Muscle of back (tissue), 13 donors: ENCODE measurements around the gene SMIM15. TPM values are rescaled to one million over a fixed set of nuclear protein-coding genes. Genes with fewer than 3 reads are reported as not detected.
"Not testable (repeated sequence)": the region's sequence is repeated elsewhere in the genome, so short reads cannot be mapped to it uniquely, and the experiment has no call there.

Experiments used
- DNase-seq, 3 donors: peaks; one replicate each; pipeline versions ENCODE4 v3.0.0 to v3.0.0-alpha.2; 2013
- long read RNA-seq, 9 donors: transcript quantifications; one replicate each; lab custom pipeline, GENCODE V29; 2026
- polyA plus RNA-seq, 10 donors: library from polyadenylated mRNA; unstranded; fragments of 120-200 nt; gene quantifications; one replicate each; pipeline ENCODE4 v1.2.1, GENCODE V29; 2013; ENCODE audit not compliant: insufficient read length in 10 of 10

SMIM15 gene, protein sequence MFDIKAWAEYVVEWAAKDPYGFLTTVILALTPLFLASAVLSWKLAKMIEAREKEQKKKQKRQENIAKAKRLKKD
- 10 to 100 TPM; 31.9 to 43.2 (median 35.1) TPM for polyA plus RNA-seq
- long read RNA-seq, donor 1, transcript SMIM15-201 (3 exons, 2,889 nt), result major isoform, 25 of 25 reads
- long read RNA-seq, donor 1, partial matches to known transcripts, result 0 of 25 reads
- long read RNA-seq, donor 1, other reads (novel, unspliced or antisense), result 0 of 25 reads
- long read RNA-seq, donor 2, transcript SMIM15-201 (3 exons, 2,889 nt), result major isoform, 14 of 14 reads
- long read RNA-seq, donor 2, partial matches to known transcripts, result 0 of 14 reads
- long read RNA-seq, donor 2, other reads (novel, unspliced or antisense), result 0 of 14 reads
- long read RNA-seq, donor 3, result 0 reads
- long read RNA-seq, donor 4, transcript SMIM15-201 (3 exons, 2,889 nt), result major isoform, 6 of 7 reads
- long read RNA-seq, donor 4, partial matches to known transcripts, result 0 of 7 reads
- long read RNA-seq, donor 4, other reads (novel, unspliced or antisense), result 0 of 7 reads
- long read RNA-seq, donor 5, transcript SMIM15-201 (3 exons, 2,889 nt), result major isoform, 22 of 22 reads
- long read RNA-seq, donor 5, partial matches to known transcripts, result 0 of 22 reads
- long read RNA-seq, donor 5, other reads (novel, unspliced or antisense), result 0 of 22 reads
- long read RNA-seq, donor 6, transcript SMIM15-201 (3 exons, 2,889 nt), result major isoform, 22 of 22 reads
- long read RNA-seq, donor 6, partial matches to known transcripts, result 0 of 22 reads
- long read RNA-seq, donor 6, other reads (novel, unspliced or antisense), result 0 of 22 reads
- long read RNA-seq, donor 7, transcript SMIM15-201 (3 exons, 2,889 nt), result major isoform, 16 of 16 reads
- long read RNA-seq, donor 7, partial matches to known transcripts, result 0 of 16 reads
- long read RNA-seq, donor 7, other reads (novel, unspliced or antisense), result 0 of 16 reads
- long read RNA-seq, donor 8, transcript SMIM15-201 (3 exons, 2,889 nt), result major isoform, 13 of 18 reads
- long read RNA-seq, donor 8, partial matches to known transcripts, result 5 of 18 reads
- long read RNA-seq, donor 8, other reads (novel, unspliced or antisense), result 0 of 18 reads
- long read RNA-seq, donor 9, partial matches to known transcripts, result 0 of 2 reads
- long read RNA-seq, donor 9, other reads (novel, unspliced or antisense), result 0 of 2 reads

DNA sequence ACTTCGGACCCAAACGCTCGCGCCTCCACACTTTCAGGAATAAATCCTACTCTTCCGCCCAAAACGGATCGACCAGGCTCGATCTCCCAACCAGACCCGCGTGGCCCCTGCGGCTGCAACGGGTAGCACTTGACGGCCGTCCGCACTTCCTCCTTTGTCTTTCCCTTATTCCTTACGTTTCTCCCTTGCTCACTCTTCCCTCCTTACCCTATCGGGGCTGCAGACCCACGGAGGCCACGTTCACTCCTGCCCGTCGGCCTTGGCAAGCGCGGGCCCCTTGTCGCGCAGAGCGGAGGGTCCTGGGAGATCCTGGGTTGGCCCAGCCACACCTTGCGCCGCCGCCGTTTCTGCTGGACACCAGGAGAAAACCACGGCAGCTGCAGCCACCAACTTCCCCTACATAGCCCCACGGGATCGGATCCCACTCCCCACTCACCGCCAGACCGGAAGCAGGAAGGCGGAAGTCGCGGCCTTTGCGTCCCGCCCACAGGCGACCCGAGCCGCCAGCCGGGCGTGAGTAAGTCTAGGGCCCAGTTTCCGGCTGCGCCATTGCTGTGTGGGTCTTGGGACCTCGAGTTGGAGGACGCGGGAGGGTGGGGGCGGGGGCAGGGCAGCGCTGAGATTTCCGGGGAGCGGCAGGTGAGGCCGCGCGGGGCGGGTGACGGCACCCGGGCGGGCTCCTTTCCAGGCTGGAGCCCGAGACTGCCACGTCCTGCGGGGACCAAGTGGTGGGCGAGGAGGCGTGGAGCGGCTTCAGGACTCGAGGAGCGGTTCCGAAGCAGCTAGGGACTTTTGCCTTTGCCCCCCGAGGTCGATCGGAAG is at the start of gene SMIM15:
Gene SMIM15, minus strand, starts transcription at position 459 of the 822 bp plus-strand sequence. CDS start 2,297 bp downstream, outside the sequence.
- DNase-seq, result peak; percentile 90 to 97 (median 91)

DNA sequence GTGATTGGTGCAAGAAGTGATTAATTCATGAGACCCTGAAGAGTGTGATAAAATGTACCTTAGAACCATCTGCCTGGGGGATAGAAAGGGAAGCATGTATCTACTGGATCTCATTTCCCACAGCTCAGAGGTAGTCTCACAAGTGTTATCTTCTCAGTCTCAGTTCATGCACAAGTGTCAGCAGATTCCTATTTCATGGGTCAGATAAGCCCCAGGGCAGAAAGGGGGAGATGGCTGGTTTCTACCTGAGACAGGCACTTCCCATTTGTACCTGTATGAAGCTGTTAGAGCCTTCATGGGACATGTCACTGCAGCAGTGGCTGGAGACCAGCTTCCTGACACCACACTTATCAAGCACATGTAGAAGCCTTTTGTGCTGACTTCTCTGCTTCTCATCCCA is 45.6 kb upstream of the SMIM15 start:
- no peak for DNase-seq

DNA sequence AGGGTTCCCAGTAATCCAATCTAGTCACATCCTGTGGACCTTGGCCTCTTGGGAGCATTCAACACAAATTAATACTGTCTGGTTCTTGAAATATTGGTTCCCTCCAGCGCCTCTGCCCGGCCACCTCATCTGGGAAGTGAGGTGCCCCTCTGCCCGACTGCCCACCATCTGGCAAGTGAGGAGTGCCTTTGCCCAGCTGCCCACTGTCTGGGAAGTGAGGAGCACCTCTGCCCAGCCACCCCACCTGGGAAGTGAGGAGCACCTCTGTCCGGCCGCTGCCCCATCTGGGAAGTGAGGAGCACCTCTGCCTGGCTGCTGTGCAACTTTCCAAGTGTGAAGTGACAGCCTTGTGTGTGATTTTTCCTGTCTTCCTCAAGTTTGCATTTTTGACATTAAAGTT is 42.7 kb upstream of the SMIM15 start:
- no peak for DNase-seq

DNA sequence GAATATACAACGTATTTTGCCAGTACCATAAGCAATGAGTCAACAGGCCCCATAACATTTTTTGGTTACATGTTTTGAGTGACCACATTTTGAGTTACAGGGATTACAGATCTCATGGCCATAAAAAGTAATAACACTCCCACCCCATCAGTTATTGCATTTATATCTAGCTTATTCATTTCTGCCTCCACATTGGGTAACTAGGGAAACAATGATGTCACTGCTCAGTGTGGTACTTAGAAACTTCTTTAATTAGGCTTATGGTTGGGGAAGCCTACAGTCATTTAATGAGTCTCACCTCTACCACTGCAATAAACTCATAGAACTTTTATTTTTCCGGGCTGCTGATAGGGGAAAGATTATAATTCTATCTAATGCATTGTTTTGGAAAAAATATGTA is 39.9 kb upstream of the SMIM15 start:
- DNase-seq, result peak in 1 of 3 donors; percentile 17

DNA sequence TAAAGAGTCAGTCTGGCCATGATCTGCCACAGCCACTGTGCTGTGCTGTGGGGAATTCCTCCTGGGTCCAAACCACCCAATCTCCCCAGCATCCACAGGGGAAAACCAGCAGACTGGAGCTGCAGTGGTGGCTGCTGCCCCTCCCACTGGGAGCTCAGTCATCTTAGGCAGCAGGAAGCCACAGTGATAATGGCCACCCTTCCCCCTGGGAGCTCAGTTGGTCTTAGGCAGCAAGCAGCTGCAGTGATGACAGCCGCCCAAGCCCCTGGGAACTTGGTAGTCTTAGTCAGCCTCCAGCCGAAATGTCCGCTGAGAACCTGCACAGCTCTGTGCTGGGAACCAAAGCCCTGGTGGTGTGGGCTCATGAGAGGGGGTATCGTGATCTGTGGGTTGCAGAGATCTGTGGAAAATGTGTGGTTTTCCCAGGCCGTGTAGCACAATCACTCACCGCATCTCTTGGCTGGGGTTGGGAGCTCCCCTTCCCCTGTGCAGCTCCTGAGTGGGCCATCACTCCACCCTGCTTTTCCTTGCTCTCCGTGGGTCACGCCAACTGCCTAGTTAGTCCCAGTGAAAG is 38.4 kb upstream of the SMIM15 start:
- DNase-seq, result no peak

DNA sequence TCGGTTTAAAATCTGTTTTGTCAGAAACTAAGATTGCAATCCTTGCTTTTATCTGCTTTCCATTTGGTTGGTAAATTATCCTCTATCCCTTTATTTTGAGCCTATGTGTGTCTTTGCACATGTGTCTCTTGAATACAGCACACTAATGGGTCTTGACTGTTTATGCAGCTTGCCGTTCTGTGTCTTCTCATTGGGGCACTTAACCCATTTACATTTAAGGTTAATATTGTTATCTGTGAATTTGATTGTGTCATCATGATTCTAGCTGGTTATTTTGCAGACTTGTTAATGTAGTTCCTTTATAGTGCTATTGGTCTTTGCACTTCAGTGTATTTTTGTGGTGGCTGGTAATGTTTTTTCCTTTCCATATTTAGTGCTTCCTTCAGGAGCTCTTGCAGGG is 36.3 kb upstream of the SMIM15 start:
- no peak for DNase-seq

DNA sequence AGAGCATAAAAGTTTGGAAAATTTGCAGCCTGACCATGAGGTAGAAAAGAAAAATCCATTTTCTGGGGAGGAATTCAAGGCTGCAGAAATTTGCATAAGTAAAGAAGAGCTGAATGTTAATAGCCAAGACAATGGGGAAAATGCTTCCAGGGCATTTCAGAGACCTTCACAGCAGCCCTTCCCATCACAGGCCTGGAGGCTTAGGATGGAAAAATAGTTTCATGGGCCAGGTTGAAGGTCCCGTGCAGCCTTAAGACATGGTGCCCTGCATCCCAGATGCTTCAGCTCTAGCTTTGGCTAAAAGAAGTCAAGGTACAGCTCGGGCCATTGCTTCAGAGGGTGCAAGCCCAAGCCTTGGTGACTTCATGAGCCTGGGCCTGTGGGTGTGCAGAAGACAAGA is 25.6 kb upstream of the SMIM15 start:
- not testable (repeated sequence) for DNase-seq

DNA sequence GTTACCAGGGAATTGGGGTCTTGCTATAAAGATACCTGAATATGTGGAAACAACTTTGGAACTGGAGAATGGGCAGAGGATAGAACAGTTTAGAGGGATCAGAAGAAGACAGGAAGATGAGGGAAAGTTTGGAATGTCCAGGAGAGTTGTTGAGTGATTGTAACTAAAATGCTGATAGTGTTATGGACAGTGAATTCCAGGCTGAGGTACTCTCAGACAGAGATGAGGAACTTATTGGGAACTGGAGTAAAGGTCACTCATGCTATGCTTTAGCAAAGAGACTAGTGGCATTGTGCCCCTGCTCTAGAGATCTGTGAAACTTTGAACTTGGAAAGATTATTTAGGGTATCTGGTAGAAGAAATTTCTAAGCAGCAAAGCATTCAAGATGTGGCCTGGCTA is 25.1 kb upstream of the SMIM15 start:
- not testable (repeated sequence) for DNase-seq

DNA sequence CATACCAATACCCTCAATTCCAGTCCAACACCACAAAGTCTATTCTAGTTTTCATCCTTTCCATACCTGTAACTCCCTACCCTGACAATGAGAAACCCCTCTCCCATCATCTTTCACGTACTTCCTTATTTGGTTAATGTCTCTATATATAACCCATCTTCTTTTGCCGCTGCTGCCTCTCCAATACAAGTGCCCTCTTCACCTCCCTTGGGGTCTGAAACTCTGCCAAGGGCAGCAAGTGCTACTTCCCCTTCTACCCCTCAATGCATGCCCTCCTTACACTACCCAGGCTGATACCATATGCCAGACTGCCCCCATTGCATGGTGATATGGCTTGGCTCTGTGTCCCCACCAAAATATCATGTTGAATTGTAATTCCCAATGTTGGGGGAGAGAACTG is 24.4 kb upstream of the SMIM15 start:
- no peak for DNase-seq

DNA sequence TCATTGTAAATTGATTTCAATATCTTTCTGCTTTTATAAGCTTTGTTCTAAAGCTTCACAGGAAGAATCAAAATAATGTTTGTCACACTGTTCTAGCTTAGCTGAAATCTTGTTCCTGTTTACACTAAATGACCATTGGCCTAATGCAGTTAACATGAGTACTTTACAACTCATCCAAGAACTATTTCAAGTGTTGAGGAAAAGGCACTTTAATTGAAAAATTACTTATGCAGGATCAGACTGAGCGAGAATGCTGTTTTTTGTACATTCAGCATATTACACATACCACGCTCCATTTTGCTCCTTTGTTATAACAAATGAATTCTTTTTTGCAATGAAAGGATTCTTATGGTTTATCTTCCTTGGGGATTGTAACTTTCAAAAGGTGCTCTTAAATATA is 22.4 kb upstream of the SMIM15 start:
- no peak for DNase-seq

DNA sequence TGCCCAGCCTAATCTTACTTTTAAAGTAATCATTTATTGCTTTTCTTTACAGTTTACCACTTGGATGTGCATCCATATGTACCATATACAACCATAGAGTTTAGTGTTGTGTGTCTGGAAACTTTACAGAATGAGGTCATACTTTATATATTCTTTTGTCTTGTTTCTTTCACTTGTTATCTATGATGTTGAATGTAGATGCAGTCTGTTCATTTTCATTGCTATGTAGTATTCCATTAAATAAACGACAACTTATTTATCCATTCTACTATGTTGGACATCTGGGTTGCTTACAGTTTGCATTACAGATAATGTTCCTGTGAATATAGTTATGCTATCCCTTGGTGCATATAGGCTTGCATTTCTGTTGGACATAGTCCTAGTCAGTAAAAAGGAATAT is 21.3 kb upstream of the SMIM15 start:
- no peak for DNase-seq

DNA sequence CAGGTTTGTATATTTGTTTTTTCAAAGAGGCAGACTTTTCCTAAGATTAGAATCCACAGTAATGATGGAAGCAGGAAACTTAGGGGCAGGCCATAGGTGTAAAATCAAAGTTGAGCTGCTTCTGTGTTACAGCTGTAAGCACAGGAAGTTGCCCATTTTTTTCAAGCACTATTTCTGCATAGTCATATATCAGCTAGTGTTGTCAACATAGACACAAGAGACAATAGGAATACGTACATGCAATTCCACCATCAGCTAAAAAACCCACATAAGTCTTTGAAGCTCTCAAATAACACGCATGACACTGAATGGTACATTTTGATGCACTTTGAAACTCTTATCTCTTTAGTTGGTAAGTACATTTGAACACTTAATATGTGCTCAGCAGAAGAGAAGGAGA is 20.2 kb upstream of the SMIM15 start:
- no peak for DNase-seq

DNA sequence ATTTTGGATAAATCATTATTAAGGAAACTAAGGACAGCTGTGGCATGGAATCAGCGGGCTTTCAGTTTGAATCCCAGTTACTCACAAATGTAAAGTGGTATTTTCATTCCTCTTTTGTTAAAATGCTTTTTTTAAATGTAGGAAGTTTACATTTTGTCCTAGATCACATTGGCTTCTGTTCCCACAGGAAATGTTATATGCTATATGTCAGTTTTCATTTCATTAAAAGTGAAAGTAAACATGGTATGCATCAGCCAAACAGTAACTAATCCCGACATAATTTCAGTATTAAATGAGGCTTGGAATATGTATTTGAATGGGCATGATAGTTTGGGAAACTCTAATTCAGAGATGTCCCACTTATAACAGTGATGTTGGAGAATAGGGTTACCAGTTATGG is 18.6 kb upstream of the SMIM15 start:
- DNase-seq, result no peak

DNA sequence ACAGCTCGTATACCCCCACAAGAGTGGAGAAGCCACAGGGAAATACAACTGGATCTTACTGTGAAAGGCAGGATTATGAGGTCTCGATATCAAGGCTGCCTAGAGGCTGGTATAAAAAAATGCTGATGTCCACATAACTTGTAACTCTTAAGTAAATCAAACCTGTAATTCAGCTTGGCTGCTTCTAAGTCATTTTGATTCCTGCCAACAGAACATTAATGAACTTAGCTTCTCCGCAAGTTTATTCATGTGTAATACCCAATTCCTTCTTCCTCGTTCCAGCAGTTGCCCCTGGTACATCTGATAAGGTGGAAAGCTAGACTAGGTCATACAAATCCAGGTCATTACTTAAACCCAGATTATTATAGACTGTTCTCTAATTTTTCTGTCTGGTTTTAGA is 16.4 kb upstream of the SMIM15 start:
- no peak for DNase-seq

DNA sequence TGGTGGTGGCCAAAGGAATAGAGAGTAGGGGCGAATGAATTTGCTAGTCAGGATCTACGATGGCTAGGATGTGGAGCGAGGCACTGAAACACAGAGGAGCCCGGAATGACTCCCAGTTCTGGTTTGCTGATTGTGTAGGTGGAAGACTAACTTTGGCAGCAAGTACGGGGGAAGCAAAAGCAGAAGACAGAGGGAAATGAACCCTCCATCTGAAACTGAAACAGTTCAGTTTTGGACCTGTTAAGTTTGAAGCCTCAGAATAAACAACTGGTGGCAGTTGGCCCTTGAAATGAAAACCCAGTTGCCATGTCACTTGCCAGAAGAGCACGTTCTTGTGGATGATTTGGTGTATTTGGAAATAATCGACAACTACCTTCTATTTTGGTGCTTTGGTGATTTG is 15.4 kb upstream of the SMIM15 start:
- no peak for DNase-seq

DNA sequence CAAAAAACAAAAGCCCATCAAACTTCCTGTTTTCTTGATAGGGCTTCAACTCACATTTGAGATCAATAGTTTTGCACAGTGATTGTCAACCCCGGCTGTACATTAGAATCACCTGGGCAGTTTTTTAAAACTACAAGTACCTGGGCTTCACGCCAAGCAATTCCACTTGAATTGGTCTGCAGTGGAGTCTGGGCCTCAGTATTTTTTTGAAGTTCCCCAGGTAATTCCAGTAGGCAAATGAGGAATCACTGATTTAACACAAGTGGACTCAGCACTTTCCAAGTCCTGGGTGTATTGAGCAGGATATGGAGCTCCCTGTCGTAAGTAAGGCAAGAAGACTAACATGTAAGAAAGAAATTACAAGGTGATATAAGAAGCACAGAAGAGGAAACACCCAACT is 14.8 kb upstream of the SMIM15 start:
- no peak for DNase-seq

DNA sequence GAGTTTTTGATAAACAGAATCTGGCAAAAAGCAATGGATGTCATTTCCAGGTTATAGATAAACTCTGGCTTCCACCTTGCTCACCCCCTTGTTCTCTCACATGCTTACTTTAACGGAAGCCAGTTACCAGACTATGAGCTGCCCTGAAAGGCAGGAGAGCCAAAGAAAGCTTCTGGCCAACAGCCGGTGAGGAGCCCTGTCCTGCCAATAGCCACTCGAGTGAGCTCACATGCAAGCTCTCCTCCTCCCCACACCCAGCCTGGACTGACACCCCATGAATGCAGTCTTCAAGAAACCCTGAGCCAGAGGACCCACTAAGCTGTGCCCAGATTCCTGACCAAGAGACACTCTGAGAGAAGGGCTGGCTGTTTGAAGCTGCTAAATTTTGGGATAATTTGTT is 14.4 kb upstream of the SMIM15 start:
- DNase-seq, result no peak

DNA sequence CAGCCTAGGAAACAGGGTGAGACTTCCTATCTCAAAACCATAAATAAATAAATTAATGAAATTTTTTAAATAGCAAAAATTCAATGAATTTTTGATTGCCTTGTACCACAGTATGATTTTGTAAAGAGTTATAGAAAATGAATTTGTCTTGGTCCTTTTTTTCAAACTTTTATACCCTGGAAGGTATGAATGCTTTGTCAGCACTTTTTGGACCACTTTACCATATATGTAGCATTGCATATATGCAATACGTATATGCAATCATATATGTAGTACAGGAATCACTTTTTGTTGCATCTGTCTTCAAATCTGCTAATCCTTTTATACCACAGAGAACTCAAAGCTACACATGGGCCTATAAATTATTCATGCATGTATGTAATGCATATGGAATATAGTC is 9.2 kb upstream of the SMIM15 start:
- DNase-seq, result no peak

DNA sequence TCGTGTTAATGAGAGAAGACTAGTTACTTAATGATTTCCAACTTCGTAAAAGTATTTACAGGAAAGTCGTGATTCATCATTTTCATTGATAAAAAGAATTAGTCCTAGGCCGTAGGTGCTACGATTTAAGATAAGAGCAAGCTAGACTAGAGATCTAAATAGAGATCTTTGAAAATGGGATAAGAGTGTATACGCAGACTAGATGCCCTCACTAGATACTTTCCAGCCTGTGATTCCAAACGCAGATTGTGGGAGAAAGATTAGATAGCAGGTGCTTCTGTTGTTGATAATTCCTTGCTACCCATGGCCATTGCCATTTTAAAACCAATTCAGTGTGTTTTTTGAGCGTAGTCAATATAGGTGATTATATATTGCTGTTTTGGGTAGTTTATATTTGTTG is 6.7 kb upstream of the SMIM15 start:
- DNase-seq, result no peak

DNA sequence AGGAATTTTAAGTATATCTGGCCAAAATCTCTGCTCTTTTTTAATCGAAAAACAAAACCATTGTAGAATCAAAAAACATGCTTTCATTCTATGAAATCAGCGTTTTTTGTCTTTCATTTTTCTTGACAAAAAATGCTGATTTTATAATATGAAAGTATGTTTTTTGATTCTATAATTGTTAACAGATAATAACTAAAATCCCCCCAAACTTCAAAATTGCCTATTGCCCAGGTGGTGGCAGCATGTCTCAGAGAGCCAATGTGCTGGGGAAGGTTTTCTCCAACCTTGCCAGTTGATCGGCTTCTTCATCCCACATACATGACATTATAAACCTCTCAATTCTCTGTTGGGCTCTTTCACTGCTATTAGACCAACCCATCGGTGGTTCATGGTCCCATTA is 5.1 kb upstream of the SMIM15 start:
- peak; percentile 10 to 26 (median 18) for DNase-seq

DNA sequence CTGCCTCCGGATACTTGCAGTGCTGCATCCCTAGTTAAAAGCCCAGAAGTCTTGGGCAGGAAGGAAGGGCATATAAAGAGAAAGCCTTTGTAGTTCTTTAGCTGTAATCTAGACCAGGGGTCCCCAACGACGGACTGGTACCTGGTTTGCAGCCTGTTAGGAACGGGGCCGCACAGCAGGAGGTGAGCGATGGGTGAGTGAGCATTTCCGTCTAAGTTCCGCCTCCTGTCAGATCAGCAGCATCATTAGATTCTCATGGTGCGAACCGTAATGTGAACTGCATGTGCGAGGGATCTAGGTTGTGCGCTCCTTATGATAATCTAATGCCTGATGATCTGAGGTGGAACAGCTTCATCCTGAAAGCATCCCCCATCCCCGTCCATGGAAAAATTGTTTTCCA is 1.6 kb upstream of the SMIM15 start:
- DNase-seq, result no peak
